DMS153 treated with DMSO at 0.1 percent for 48 hours (cell line): ENCODE results near the gene NAT10.

Experiments used
- DNase-seq: peaks from one replicate; lab custom pipeline; 2025; ENCODE audit not compliant: unreplicated experiment; lab: John Stamatoyannopoulos, UW

Gene NAT10

GRCh38 chr11:34185926-34186841 is 80.8 kb downstream of the NAT10 start:
- no peak for DNase-seq

GRCh38 chr11:34188181-34188580 is 82.8 kb downstream of the NAT10 start:
- DNase-seq: no peak

GRCh38 chr11:34189191-34189590 is 83.8 kb downstream of the NAT10 start:
- DNase-seq: no peak

- no peak for DNase-seq
Measured at GRCh38 chr11:34190192-34191139, 85.0 kb downstream of the NAT10 start.

- DNase-seq: no peak
Measured at GRCh38 chr11:34191578-34191977, 86.1 kb downstream of the NAT10 start.

GRCh38 chr11:34192481-34193401 is 87.3 kb downstream of the NAT10 start:
- no peak for DNase-seq

GRCh38 chr11:34194576-34195335 is 89.3 kb downstream of the NAT10 start:
- no peak for DNase-seq
